Activated T-cell treated with anti-CD3 and anti-CD28 coated beads, Interleukin-2, amount 50 U/mL, for 1 hour (primary cell): ENCODE results near the gene BCAR3.
"Not testable (repeated sequence)": the region's sequence is repeated elsewhere in the genome, so short reads cannot be mapped to it uniquely, and the experiment has no call there.

Source experiments
- DNase-seq: peaks from one replicate; pipeline ENCODE4 v3.0.0-alpha.2; 2020

The BCAR3 gene

GRCh38 chr1:93573940-93574469, 107.6 kb downstream of the BCAR3 start:
- DNase-seq = no peak

- no peak for DNase-seq
Measured at GRCh38 chr1:93571623-93572310, 109.9 kb downstream of the BCAR3 start.

GRCh38 chr1:93569489-93569888, 112.1 kb downstream of the BCAR3 start:
- no peak for DNase-seq

- no peak for DNase-seq
Measured at GRCh38 chr1:93567255-93567918, 114.2 kb downstream of the BCAR3 start.

GRCh38 chr1:93566227-93566626, 115.4 kb downstream of the BCAR3 start:
- DNase-seq = no peak

- no peak for DNase-seq
Measured at GRCh38 chr1:93565496-93566206, 116.0 kb downstream of the BCAR3 start.

GRCh38 chr1:93559695-93560094, 121.9 kb downstream of the BCAR3 start:
- DNase-seq = no peak

GRCh38 chr1:93559045-93559444, 122.6 kb downstream of the BCAR3 start:
- DNase-seq = no peak

GRCh38 chr1:93556291-93556690, 125.3 kb downstream of the BCAR3 start:
- DNase-seq = no peak

GRCh38 chr1:93554883-93555872, 126.5 kb downstream of the BCAR3 start:
- no peak for DNase-seq

GRCh38 chr1:93553886-93554490, 127.6 kb downstream of the BCAR3 start:
- not testable (repeated sequence) for DNase-seq

- no peak for DNase-seq
Measured at GRCh38 chr1:93552741-93553455, 128.7 kb downstream of the BCAR3 start.

- DNase-seq = no peak
Measured at GRCh38 chr1:93549811-93550210, 131.8 kb downstream of the BCAR3 start.

- no peak for DNase-seq
Measured at GRCh38 chr1:93549131-93549530, 132.5 kb downstream of the BCAR3 start.

- DNase-seq = no peak
Measured at GRCh38 chr1:93546162-93546863, 135.3 kb downstream of the BCAR3 start.

GRCh38 chr1:93542398-93542797, 139.2 kb downstream of the BCAR3 start:
- DNase-seq = no peak

GRCh38 chr1:93541045-93541444, 140.6 kb downstream of the BCAR3 start:
- DNase-seq = no peak

- no peak for DNase-seq
Measured at GRCh38 chr1:93537924-93538323, 143.7 kb downstream of the BCAR3 start.

- DNase-seq = no peak
Measured at GRCh38 chr1:93537396-93537795, 144.2 kb downstream of the BCAR3 start.

GRCh38 chr1:93533677-93534076, 148.0 kb downstream of the BCAR3 start:
- no peak for DNase-seq
